ENCODE measurements around the gene COBL. TPM values are rescaled to one million over a fixed set of nuclear protein-coding genes. Genes with fewer than 3 reads are reported as not detected.

The COBL gene
- total and polyA plus RNA-seq, 2 of the 4 experiments (the other 2 are of a cell fraction) = under 0.01 TPM; not detected in 1

DNA sequence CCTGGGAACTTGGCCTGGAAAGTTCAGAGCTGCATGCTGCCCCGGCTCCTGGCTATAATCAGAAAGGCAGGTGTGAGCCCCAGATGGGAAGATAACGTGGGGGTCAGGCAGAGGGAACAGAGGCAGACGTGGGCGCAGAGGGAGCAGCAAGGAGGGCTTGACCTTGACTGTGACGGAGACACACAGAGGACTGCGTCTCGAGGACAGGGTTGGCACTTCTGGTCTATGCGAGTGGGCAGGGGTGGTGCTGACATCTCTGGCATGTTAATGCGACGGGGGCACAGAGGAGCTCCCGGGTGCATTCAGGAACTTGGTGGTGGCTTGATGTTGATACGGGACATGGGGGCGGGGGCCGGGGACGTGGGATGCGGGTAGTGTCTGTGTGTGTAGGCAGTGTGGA is 301.8 kb downstream of the COBL start:
- H2AK9ac ChIP-seq (replicated peaks; ENCODE audit: low read depth, low read length, poor library complexity) = no peak overlapping the region
- in situ Hi-C loops (cut with MboI; ENCODE audit: low sequenced_read_pairs) = no loop called here
- no peak overlapping the region for H4K5ac ChIP-seq (ENCODE audit: low read depth, low read length)
- H4K20me1 ChIP-seq (ENCODE audit: insufficient read depth, low read length) = 0 out of 2 replicates have a peak, but pooled peaks cover 3% of the 10 kb centered on the region
- H3K27me3 ChIP-seq (ENCODE audit: control insufficient read depth, insufficient read depth, low read length) = peaks cover 7% of the 10 kb centered on the region; the same call in 1 of the 2 replicates
- intact Hi-C loops (cut with micrococcal nuclease) = no loop called here
- H3K36me3 ChIP-seq (ENCODE audit: control insufficient read depth, insufficient read depth, low read length) = no peaks in the 10 kb centered on the region
- DNase-seq (no peak), ATAC-seq (ENCODE audit: low read depth) (no peak)
- no peak overlapping the region for H4K8ac ChIP-seq (ENCODE audit: low read depth in 2 of 2, low read length in 2 of 2)
- BruUV-seq (replicated peaks) = no TSS peak
- no peak overlapping the region for H3K27ac ChIP-seq (ENCODE audit: insufficient read depth, low read length)
- no peak overlapping the region for H2AFZ ChIP-seq (replicated peaks; ENCODE audit: low read length, poor library complexity)
- H2BK15ac ChIP-seq (ENCODE audit: low read depth, low read length) = no peak overlapping the region
- no peak overlapping the region for H3K23ac ChIP-seq (ENCODE audit: low read depth, low read length)
- no peaks in the 10 kb centered on the region; the same call in 1 of the 2 replicates for H3K4me1 ChIP-seq (ENCODE audit: control insufficient read depth, insufficient read depth, low read length)
- no peaks in the 10 kb centered on the region for H3K79me1 ChIP-seq (ENCODE audit: low read depth in 1 of 2, low read length in 2 of 2)
- no peak overlapping the region for H3K4me3 ChIP-seq (ENCODE audit: insufficient read depth, low read depth, low read length)
- H3K56ac ChIP-seq (ENCODE audit: extremely low read depth, insufficient read depth, low read length) = no peak overlapping the region
- no peak overlapping the region for H2AK5ac ChIP-seq (ENCODE audit: low read depth, low read length)
- TF ChIP-seq RFX5 (IDR thresholded peaks at IDR 0.05; ENCODE audit: low read depth, low read length) = no peak
- TF ChIP-seq, protein P1, sequence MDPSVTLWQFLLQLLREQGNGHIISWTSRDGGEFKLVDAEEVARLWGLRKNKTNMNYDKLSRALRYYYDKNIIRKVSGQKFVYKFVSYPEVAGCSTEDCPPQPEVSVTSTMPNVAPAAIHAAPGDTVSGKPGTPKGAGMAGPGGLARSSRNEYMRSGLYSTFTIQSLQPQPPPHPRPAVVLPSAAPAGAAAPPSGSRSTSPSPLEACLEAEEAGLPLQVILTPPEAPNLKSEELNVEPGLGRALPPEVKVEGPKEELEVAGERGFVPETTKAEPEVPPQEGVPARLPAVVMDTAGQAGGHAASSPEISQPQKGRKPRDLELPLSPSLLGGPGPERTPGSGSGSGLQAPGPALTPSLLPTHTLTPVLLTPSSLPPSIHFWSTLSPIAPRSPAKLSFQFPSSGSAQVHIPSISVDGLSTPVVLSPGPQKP (IDR thresholded peaks at IDR 0.05; ENCODE audit: borderline replicate concordance, low read depth, low read length) = no peak
- no peak for TF ChIP-seq MXI1 (IDR thresholded peaks at IDR 0.05; ENCODE audit: borderline replicate concordance, low read depth, low read length)
- TF ChIP-seq MAFK (IDR thresholded peaks at IDR 0.05; ENCODE audit: low read depth, low read length) = no peak
- TF ChIP-seq RCOR1 (IDR thresholded peaks at IDR 0.05; ENCODE audit: insufficient replicate concordance, low read length) = no peak
- TF ChIP-seq SMC3 (IDR thresholded peaks at IDR 0.05; ENCODE audit: low read depth, low read length) = no peak
- TF ChIP-seq CHD1 (IDR thresholded peaks at IDR 0.05; ENCODE audit: low read depth, low read length) = no peak
- TF ChIP-seq RAD21 (IDR thresholded peaks at IDR 0.05; ENCODE audit: low read length) = no peak
- TF ChIP-seq MAZ (IDR thresholded peaks at IDR 0.05; ENCODE audit: borderline replicate concordance, low read depth, low read length) = no peak
- no peak for TF ChIP-seq FOS (IDR thresholded peaks at IDR 0.05; ENCODE audit: low read depth, low read length)
- no peak for TF ChIP-seq NFE2L2 (IDR thresholded peaks at IDR 0.05; ENCODE audit: low read depth, low read length)
- no peak for TF ChIP-seq CEBPB (IDR thresholded peaks at IDR 0.05; ENCODE audit: low read depth, low read length)
- TF ChIP-seq, protein P2, sequence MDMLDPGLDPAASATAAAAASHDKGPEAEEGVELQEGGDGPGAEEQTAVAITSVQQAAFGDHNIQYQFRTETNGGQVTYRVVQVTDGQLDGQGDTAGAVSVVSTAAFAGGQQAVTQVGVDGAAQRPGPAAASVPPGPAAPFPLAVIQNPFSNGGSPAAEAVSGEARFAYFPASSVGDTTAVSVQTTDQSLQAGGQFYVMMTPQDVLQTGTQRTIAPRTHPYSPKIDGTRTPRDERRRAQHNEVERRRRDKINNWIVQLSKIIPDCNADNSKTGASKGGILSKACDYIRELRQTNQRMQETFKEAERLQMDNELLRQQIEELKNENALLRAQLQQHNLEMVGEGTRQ (IDR thresholded peaks at IDR 0.05; ENCODE audit: low read depth, low read length) = no peak
- TF ChIP-seq BHLHE40 (IDR thresholded peaks at IDR 0.05; ENCODE audit: low read depth, low read length) = no peak
- no peak overlapping the region for H2BK20ac ChIP-seq (ENCODE audit: low read depth, low read length)
- dilution Hi-C loops (cut with HindIII; ENCODE audit: low sequenced_read_pairs, unreplicated experiment) = no loop called here
- H3K9ac ChIP-seq (ENCODE audit: low read depth, low read length) = no peak overlapping the region
- ChIA-PET CTCF (no interaction called here), POLR2A (ENCODE audit: unreplicated experiment) (no interaction called here)
- no peak overlapping the region for H3K14ac ChIP-seq (replicated peaks; ENCODE audit: low read depth, low read length)
- no peak overlapping the region for H3K4ac ChIP-seq (ENCODE audit: low read depth, low read length)
- H3K9me1 ChIP-seq (ENCODE audit: insufficient read depth, low read length) = peaks cover 3% of the 10 kb centered on the region; the same call in 1 of the 2 replicates
- no peak overlapping the region for H2BK120ac ChIP-seq (ENCODE audit: low read depth, low read length)
- H4K91ac ChIP-seq (ENCODE audit: insufficient read depth, low read depth, low read length) = no peak overlapping the region
- H3K4me2 ChIP-seq (ENCODE audit: low read depth, low read length) = no peak overlapping the region
- no peak overlapping the region for H3K18ac ChIP-seq (ENCODE audit: low read depth, low read length)
- H3K9me3 ChIP-seq (ENCODE audit: control insufficient read depth, insufficient read depth, low read length) = no peaks in the 10 kb centered on the region
- no peak overlapping the region for H2BK5ac ChIP-seq (ENCODE audit: low read depth, low read length, poor library complexity, severe bottlenecking)
- WGBS, 2 experiments (ENCODE audit: extremely low coverage in 2 of 2, insufficient read length in 1 of 2) = 46% methylated on average over 4 of the region's 16 CpGs; no CpG with 5 or more reads in 1 of the 2 experiments

Data from IMR-90 (cell line).